GM23338 (cell line): ENCODE measurements around the gene ULK4. TPM values are rescaled to one million over a fixed set of nuclear protein-coding genes. Genes with fewer than 3 reads are reported as not detected.

ENCODE experiments used
- ATAC-seq: fragments of 200-7000 bp; cut with Tn5 transposase; 3 replicates; pipeline ENCODE4 v1.9.1; 2020
- DNase-seq: peaks from one replicate; pipeline ENCODE4 v3.0.0-alpha.2; 2015; ENCODE audit warnings: low spot score
- H2AFZ ChIP-seq: fragments of 200-600 bp; sonication (generic); 2 replicates; pipeline ENCODE4 v1.8.0; 2016; ENCODE audit warnings: antibody characterized with exemption, mild to moderate bottlenecking, moderate library complexity
- H3F3A ChIP-seq: fragments of 200-600 bp; sonication (generic); replicated peaks from 2 replicates; pipeline ENCODE4 v1.8.0; 2017; ENCODE audit warnings: antibody characterized with exemption, mixed run types, low read depth
- H3K27ac ChIP-seq: fragments of 200-600 bp; sonication (generic); 2 replicates; pipeline ENCODE4 v1.6.1; 2016; ENCODE audit warnings: low read depth
- H3K27me3 ChIP-seq: fragments of 200-600 bp; sonication (generic); 2 replicates; pipeline ENCODE4 v1.8.0; 2016; ENCODE audit warnings: mild to moderate bottlenecking, mixed run types, moderate library complexity; ENCODE audit not compliant: insufficient read depth
- H3K36me3 ChIP-seq: fragments of 200-600 bp; sonication (generic); 2 replicates; pipeline ENCODE4 v1.8.0; 2016; ENCODE audit warnings: mild to moderate bottlenecking; ENCODE audit not compliant: insufficient read depth
- H3K4me1 ChIP-seq: fragments of 200-600 bp; sonication (generic); 2 replicates; pipeline ENCODE4 v1.8.0; 2016; ENCODE audit warnings: mild to moderate bottlenecking, moderate library complexity; ENCODE audit not compliant: insufficient read depth
- H3K4me2 ChIP-seq: fragments of 200-600 bp; sonication (generic); 2 replicates; pipeline ENCODE4 v1.7.1; 2017; ENCODE audit warnings: mixed run types
- H3K4me3 ChIP-seq: fragments of 200-600 bp; sonication (generic); 2 replicates; pipeline ENCODE4 v1.6.1; 2016; ENCODE audit warnings: mixed run types
- H3K79me2 ChIP-seq: fragments of 200-600 bp; sonication (generic); replicated peaks from 2 replicates; pipeline ENCODE4 v1.8.0; 2017; ENCODE audit warnings: mild to moderate bottlenecking; ENCODE audit not compliant: insufficient read depth
- H3K9me2 ChIP-seq: fragments of 200-600 bp; sonication (generic); 2 replicates; pipeline ENCODE4 v1.8.0; 2017; ENCODE audit not compliant: insufficient read depth
- H4K20me1 ChIP-seq: fragments of 200-600 bp; sonication (generic); replicated peaks from 2 replicates; pipeline ENCODE4 v1.8.0; 2017; ENCODE audit warnings: mild to moderate bottlenecking; ENCODE audit not compliant: insufficient read depth
- H3K27ac Mint-ChIP-seq: 2 replicates; pipeline ENCODE4 v1.8.0; 2020; ENCODE audit warnings: inconsistent platforms, mild to moderate bottlenecking, moderate library complexity, mixed read lengths
- H3K27me3 Mint-ChIP-seq: 3 replicates; pipeline ENCODE4 v1.8.0; 2022; ENCODE audit warnings: low read depth, mild to moderate bottlenecking, moderate library complexity, mixed read lengths, inconsistent platforms; ENCODE audit not compliant: insufficient read depth, poor library complexity
- H3K36me3 Mint-ChIP-seq: 3 replicates; pipeline ENCODE4 v1.8.0; 2021; ENCODE audit warnings: low read depth, mild to moderate bottlenecking, inconsistent platforms, moderate library complexity, mixed read lengths
- H3K4me1 Mint-ChIP-seq: 3 replicates; pipeline ENCODE4 v1.8.0; 2020; ENCODE audit warnings: mild to moderate bottlenecking, inconsistent platforms, mixed read lengths
- H3K4me3 Mint-ChIP-seq: 3 replicates; pipeline ENCODE4 v1.8.0; 2021; ENCODE audit warnings: moderate library complexity, mild to moderate bottlenecking, inconsistent platforms, mixed read lengths
- H3K9me3 Mint-ChIP-seq: 3 replicates; pipeline ENCODE4 v1.8.0; 2020; ENCODE audit warnings: moderate library complexity, mild to moderate bottlenecking, inconsistent platforms, mixed read lengths
- EZH2phosphoT487 ChIP-seq: fragments of 200-600 bp; sonication (generic); IDR thresholded peaks from one replicate; pipeline ENCODE4 v1.8.1; 2018; ENCODE audit warnings: antibody characterized with exemption; ENCODE audit not compliant: unreplicated experiment
- POLR2AphosphoS5 ChIP-seq: IDR thresholded peaks from 2 replicates; pipeline ENCODE4 v1.6.1; 2016; ENCODE audit warnings: antibody characterized with exemption, low read depth
- REST ChIP-seq: IDR thresholded peaks from one replicate; pipeline ENCODE4 v1.6.1; 2018; ENCODE audit warnings: antibody characterized with exemption; ENCODE audit not compliant: unreplicated experiment
- ZNF331 ChIP-seq: fragments of 250-450 bp; sonication (Bioruptor Pico); IDR thresholded peaks from 2 replicates; pipeline ENCODE4 v1.5.0; 2020; ENCODE audit warnings: low read depth, mild to moderate bottlenecking, moderate library complexity
- polyA plus RNA-seq: library from polyadenylated mRNA; unstranded; fragments of >200 nt; fragmentation: Nextera tagmentation; extraction: Ambion mirVana; gene quantifications from 2 replicates; pipeline ENCODE4 v1.2.1, GENCODE V29; 2016
- total RNA-seq: library from RNA; depleted of rRNA; stranded (reverse); fragments of >200 nt; shearing (Covaris generic); gene quantifications from 2 replicates; pipeline ENCODE4 v1.2.3, GENCODE V29; 2014

The ULK4 gene
- total and polyA plus RNA-seq, 2 experiments from 2014 or later, result 20.8 to 41.4 TPM

GRCh38 chr3:41302295-41302694, 659.6 kb downstream of the ULK4 start:
- Histone ChIP-seq H3K4me3 (no peak overlapping the region), H3K79me2 (no peaks in the 10 kb centered on the region), H4K20me1 (no peaks in the 10 kb centered on the region), H3K36me3 (no peaks in the 10 kb centered on the region), H3K4me1 (no peaks in the 10 kb centered on the region), H3K27me3 (no peaks in the 10 kb centered on the region), H2AFZ (no peak overlapping the region), H3F3A (no peaks in the 10 kb centered on the region), H3K9me2 (no peaks in the 10 kb centered on the region), H3K27ac (no peak overlapping the region), H3K4me2 (no peak overlapping the region)
- no peak overlapping the region for H3K4me3 Mint-ChIP-seq
- H3K9me3 Mint-ChIP-seq, result peaks cover 4% of the 10 kb centered on the region
- H3K27ac Mint-ChIP-seq, result no peak overlapping the region
- DNase-seq, result no peak
- H3K4me1 Mint-ChIP-seq, result no peaks in the 10 kb centered on the region; the same call in 2 of the 3 replicates
- peaks cover 4% of the 10 kb centered on the region for H3K36me3 Mint-ChIP-seq
- no peak for ATAC-seq
- peaks cover 2% of the 10 kb centered on the region for H3K27me3 Mint-ChIP-seq
- no peak for TF ChIP-seq REST
- TF ChIP-seq ZNF331 (CRISPR knock-in tag), result no peak
- TF ChIP-seq POLR2AphosphoS5, result no peak

- Histone ChIP-seq H3K27me3 (no peaks in the 10 kb centered on the region), H3K9me2 (no peaks in the 10 kb centered on the region), H3K4me1 (no peaks in the 10 kb centered on the region), H3K4me3 (no peak overlapping the region), H3K4me2 (no peak overlapping the region), H2AFZ (no peak overlapping the region), H4K20me1 (no peaks in the 10 kb centered on the region), H3K27ac (no peak overlapping the region), H3K79me2 (no peaks in the 10 kb centered on the region), H3K36me3 (no peaks in the 10 kb centered on the region), H3F3A (no peaks in the 10 kb centered on the region)
- Mint-ChIP-seq H3K9me3 (peaks cover 4% of the 10 kb centered on the region), H3K27ac (no peak overlapping the region), H3K4me3 (no peak overlapping the region), H3K27me3 (peaks cover 2% of the 10 kb centered on the region), H3K4me1 (no peaks in the 10 kb centered on the region; the same call in 2 of the 3 replicates), H3K36me3 (peaks cover 4% of the 10 kb centered on the region)
- DNase-seq (no peak), ATAC-seq (no peak)
- TF ChIP-seq EZH2phosphoT487, result no peak
These were observed 660.4 kb downstream of the ULK4 start for GRCh38 chr3:41301548-41301947.

- no peaks in the 10 kb centered on the region for H3K9me2 ChIP-seq
- no peaks in the 10 kb centered on the region for H3K27me3 ChIP-seq
- H3K79me2 ChIP-seq, result no peaks in the 10 kb centered on the region
- H3K36me3 ChIP-seq, result no peaks in the 10 kb centered on the region
- no peaks in the 10 kb centered on the region for H3K9me3 Mint-ChIP-seq
- H3K36me3 Mint-ChIP-seq, result no peaks in the 10 kb centered on the region
- H3F3A ChIP-seq, result no peaks in the 10 kb centered on the region
- no peaks in the 10 kb centered on the region; the same call in 2 of the 3 replicates for H3K4me1 Mint-ChIP-seq
- peaks cover 2% of the 10 kb centered on the region for H3K27me3 Mint-ChIP-seq
- ATAC-seq, result no peak
- H3K27ac Mint-ChIP-seq, result no peak overlapping the region
- no peaks in the 10 kb centered on the region for H4K20me1 ChIP-seq
- no peaks in the 10 kb centered on the region for H3K4me1 ChIP-seq
- DNase-seq, result no peak
- H3K4me3 ChIP-seq, result no peak overlapping the region
- H3K4me3 Mint-ChIP-seq, result no peak overlapping the region
- H3K4me2 ChIP-seq, result no peak overlapping the region
- H2AFZ ChIP-seq, result no peak overlapping the region
- H3K27ac ChIP-seq, result no peak overlapping the region
- TF ChIP-seq EZH2phosphoT487, result no peak
These were observed 662.9 kb downstream of the ULK4 start for GRCh38 chr3:41299036-41299435.
